DMS79 treated with DMSO at 0.1 percent for 48 hours (cell line): ENCODE measurements around the gene ETS2.
"Not testable (repeated sequence)": the region's sequence is repeated elsewhere in the genome, so short reads cannot be mapped to it uniquely, and the experiment has no call there.

Experiments
- DNase-seq: peaks from one replicate; lab custom pipeline; 2025; lab: John Stamatoyannopoulos, UW

Gene ETS2

DNA sequence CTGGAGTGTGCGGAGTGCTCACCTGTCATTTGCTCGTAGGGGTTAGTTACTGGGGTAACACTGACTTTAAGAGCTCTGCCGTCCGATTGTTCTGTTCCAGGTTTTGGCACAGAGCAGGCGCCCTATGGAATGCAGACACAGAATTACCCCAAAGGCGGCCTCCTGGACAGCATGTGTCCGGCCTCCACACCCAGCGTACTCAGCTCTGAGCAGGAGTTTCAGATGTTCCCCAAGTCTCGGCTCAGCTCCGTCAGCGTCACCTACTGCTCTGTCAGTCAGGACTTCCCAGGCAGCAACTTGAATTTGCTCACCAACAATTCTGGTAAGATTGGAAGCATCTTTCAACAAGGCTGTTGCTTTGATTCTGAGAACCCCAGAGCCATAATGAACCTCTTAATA lies 12.6 kb downstream of the ETS2 start:
- DNase-seq: no peak

GRCh38 chr21:38819051-38819718 lies 13.5 kb downstream of the ETS2 start:
- DNase-seq: no peak

DNA sequence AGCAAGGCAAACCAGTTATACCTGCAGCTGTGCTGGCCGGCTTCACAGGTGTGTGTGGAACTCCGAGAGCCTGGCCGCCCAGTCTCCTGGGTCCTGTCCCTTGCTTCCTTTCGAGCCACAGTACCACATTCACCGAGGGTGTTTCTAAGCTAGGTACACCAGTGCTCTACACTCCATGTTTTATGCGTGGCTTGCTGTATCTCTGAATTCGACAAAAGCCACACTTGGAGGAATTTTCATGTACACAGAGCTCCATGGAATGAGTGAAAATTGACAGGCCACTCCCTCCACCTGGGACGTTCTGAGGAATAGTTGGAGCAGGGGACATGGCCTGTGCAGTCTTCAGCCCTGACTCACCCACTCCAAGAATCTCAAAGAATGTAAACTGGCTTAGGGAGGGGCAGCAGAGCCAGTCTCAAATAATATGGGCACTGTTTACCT lies 14.0 kb downstream of the ETS2 start:
- DNase-seq: no peak

GRCh38 chr21:38820471-38821239 lies 14.9 kb downstream of the ETS2 start:
- DNase-seq: no peak

DNA sequence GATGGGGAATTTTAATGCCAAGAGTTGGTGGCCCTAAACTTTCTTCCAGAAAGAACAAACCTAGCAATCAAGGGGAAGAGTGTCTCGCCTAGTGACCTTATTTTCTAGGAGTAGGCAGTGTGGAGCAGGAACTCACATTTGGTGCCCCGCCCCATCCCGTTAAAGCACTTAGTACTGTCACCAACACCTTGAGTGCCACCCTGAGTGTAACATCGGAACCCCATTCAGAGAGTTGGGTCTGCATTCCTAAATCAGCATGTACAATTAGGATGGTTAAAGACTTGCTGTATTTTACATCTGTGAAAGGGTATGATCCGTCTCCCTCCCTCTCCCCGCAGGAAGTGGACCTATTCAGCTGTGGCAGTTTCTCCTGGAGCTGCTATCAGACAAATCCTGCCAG lies 15.5 kb downstream of the ETS2 start:
- DNase-seq: no peak

- DNase-seq: no peak
Observed at GRCh38 chr21:38821959-38822682, 16.4 kb downstream of the ETS2 start.

GRCh38 chr21:38822778-38823238 lies 17.1 kb downstream of the ETS2 start:
- no peak for DNase-seq

DNA sequence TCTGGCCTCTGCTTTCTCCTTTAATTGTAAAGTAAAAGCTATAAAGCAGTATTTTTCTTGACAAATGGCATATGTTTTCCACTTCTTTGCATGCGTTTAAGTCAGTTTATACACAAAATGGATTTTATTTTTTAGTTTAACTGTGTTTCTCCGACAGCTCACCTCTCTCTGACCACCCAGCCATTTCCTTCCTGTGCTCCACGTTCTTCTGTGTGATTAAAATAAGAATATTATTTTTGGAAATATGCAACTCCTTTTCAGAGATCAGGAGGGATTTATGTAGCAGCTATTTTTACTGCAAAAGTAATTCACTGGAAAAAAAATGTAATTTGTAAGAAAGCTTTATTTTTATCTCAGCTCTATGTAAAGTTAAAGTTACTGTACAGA lies 18.0 kb downstream of the ETS2 start:
- DNase-seq: no peak

DNA sequence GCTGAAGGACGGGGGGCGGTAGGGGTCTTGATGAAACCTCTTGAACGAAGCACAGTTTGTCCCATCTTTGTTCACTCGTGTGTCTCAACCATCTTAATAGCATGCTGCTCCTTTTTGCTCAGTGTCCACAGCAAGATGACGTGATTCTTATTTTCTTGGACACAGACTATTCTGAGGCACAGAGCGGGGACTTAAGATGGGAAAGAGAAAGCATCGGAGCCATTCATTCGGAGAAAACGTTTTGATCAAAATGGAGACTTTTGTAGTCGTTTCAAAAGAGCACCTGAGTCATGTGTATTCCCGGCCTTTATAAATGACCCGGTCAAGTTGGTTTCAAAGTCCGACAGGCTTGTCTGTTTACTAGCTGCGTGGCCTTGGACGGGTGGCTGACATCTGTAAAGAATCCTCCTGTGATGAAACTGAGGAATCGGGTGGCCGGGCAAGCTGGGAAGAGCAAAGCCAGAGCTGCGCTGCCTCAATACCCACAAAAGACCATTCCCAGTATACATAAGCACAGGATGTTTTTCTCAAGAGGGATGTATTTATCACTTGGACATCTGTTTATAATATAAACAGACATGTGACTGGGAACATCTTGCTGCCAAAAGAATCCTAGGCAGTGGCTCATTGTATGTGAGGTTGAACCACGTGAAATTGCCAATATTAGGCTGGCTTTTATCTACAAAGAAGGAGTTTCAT lies 18.5 kb downstream of the ETS2 start:
- no peak for DNase-seq

DNA sequence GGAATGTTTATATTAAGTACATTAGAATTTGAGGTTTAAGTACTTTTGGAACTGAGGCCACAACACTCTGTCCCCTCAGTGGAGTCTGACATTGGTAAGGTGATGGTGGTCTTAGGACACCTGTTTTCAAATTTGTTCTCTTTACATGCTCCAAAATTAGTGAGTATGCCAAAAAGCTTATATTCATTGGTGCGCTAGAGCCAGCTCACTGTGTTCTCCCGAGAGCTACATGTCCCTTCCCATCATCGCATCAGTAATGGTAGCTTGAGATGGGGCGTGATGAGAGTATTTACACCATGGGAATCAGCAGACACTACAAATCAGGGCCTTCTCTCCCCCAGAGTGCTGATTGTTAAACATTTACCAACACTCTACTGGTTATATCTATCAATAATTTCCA lies 19.5 kb downstream of the ETS2 start:
- no peak for DNase-seq

DNA sequence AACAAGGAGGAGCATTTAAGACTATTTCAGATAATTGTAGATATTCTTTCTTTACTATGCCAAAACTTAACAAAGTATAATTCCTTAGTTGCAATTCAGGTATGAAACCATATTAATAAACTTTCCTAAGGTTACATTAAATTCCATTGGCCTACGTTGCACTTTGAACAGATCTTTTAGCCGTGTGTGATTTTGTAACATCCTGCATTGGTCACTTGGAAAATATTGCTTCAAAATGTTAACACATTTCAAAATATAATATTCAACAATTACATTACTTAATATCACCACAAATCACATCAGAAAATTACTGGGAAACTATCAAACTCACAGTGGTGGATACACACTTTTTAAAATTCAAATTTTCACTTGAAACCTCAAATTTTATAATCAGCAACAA lies 20.2 kb downstream of the ETS2 start:
- DNase-seq: no peak

- not testable (repeated sequence) for DNase-seq
Observed at GRCh38 chr21:38828111-38828510, 22.4 kb downstream of the ETS2 start.

DNA sequence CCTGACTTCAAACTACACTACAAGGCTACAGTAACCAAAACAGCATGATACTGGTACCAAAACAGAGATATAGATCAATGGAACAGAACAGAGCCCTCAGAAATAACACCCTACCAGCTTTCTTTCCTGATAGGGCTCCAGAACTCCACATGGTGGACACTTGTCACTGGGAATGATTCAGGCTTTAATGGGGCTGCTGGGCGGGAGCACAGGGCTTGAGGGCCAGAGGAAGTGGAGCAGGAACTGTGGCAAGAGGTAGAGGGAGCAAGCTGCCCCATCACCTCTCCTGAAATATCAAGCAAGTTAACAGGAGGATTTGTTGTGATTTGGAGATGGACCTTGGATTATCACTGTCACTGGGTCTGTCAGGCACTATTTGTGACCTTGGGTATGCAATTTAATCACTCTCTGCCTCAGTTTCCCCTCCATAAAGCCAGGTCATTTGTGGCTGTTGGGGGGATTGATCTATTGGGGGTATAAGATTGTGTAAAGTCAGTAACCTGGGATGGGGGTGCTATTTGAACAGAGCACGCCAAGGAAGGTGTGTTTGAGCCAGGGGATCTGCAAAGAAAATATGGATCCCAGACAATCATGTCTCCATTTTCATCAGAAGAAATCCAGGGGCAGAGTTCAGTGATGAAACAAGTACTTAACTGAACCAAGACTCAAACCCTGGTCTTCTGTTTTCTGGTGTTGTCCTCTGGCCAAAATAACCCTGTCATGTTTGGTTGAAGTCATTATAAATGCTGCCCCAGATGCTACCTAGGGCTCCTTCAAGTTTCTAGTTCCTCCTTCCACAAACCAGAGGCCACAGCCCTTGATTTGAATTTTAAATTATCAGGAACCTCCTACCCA lies 25.2 kb downstream of the ETS2 start:
- DNase-seq: no peak

DNA sequence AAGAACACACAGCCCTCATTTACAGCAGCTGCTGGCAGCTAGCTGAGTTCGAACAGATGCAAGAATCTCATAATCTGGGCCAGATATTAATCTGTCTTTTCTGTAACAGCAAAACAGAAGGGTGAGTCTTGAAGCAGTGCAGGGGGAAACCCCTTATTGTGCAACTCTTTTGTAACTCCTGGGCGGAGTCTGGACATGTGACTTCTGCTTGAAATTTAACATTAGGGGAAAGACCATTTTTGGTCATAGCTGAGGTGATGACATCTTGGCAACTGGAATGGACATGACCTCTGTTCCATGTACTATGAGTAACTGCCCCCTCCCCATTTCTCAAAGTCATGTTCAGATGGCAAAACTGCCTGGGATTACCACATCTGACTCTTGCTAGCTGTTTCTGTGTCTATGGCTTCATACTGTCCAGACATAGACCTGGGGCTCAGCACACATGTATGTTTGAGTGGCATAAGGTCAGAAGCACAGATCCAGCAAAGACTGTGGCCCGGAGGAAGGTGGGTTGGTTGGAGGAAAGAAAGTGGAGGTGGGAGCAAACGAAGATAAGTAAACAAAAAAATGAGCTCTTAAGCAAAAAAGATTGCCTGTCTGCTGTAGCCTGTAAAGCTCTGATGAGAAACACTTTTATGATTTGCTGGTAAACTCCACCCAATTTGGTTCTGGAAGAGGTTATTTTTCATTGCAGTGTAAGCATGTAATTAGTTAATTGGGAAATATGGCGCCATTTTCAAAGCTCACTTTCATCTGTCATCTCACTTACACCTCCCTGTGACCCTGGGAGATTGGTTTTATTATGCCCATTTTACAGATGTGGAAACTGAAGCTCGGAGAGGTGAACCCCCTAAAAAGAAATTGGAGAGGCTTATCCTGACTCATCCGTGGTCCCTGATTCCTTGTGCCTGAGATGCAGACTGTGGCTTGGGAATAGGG lies 26.1 kb downstream of the ETS2 start:
- no peak for DNase-seq

DNA sequence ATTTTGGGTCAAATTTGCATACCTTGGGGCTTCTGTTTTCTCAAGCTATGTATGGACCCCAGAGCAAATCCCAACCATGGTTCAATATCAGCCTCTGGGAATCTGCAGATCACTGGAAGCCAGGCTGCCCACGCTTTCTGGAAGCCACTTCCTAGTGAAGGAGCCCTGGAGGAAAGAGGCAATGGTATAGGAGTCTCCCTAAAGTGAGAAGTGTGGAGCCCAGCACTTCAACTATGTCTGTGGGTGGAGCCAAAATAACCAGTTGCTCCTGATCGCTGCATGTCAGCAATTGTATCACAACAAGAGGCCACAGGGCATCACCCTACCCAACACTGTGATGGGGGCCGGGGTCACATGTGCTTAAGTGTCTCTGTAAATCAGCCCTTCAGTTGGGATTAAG lies 26.9 kb downstream of the ETS2 start:
- DNase-seq: no peak

- DNase-seq: no peak
Observed at GRCh38 chr21:38833117-38833516, 27.4 kb downstream of the ETS2 start.

- DNase-seq: no peak
Observed at GRCh38 chr21:38834725-38835124, 29.0 kb downstream of the ETS2 start.

DNA sequence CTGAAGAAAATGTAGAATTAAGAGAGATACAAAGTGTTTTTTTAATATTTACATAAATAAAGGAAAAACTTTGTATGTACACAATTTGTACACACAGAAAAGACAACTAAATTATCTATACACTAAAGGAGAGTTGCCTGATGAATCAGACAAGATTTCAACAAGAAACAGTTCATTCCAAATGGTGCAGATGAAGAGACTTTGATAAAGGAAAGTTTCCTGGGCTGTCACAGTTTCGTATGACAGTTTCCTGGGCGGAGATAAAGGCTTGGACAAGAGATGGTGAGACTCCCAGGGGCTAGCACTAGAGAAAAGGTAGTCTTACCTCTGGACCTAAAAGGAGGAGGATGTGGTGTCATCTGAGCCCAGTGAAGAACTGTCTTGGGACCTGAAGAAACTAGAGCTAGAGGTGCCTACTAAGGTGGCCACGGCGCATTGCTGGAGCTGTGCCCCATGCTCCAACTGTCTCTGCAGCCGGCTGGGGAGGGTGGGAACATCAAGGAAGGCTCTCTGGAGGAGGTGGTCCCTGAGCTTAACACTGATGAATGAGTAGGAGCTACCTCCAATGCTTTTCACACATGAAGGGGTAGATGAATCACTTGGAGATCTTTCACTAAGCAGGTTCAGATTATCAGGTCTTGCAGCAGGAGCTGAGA lies 32.2 kb downstream of the ETS2 start:
- DNase-seq: no peak

DNA sequence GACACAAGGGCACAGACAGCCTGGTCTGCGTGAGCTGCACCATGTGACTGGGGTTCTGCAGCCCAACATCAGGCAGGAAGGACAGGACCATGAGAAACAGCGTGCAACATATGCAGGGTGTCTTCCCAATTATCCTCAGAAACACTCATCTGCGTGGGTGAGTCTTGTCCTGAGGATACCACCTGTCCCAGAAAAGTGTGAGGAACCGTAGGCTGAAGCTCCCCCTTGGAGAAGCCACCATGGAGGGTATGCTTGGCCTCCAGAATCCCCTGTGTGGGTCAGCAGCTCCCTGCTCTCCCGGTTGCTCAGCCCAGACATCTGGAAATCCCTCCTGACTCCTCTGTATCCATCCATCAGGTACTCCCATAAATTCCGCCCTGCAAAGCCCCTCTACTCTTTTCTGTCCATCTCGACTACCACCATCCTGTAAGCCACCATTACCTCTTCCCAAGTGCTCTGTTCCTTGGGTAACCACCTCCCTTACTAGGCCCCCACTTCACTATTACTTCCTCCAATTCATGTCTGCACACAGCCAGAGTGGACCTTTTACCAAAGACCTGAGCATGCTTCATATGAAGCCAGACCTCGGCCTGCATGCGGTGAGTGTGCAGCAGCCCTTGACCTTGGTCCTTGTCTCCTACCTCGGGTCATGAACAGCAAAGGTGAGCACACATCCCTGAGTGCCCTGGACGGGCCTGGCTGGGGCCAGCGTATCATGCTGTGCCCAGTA lies 33.0 kb downstream of the ETS2 start:
- DNase-seq: no peak
